Body of pancreas (tissue), 4 donors: ENCODE results near the gene CASP9. TPM values are rescaled to one million over a fixed set of nuclear protein-coding genes. Genes with fewer than 3 reads are reported as not detected.
A peak's percentile ranks its signal among the peaks of the same experiment; 100 is the strongest.

Source experiments
- ATAC-seq: fragments of 150-250 bp; one replicate; pipeline ENCODE4 v1.9.1; 2016
- DNase-seq, 4 donors: peaks; one replicate each; pipeline ENCODE4 v3.0.0-alpha.2; 2019
- H3K27ac ChIP-seq, 4 donors: fragments of 200-600 bp; sonication (generic); 1 replicate in 3 of 4; 2 replicates in 1 of 4; pipeline versions ENCODE4 v1.5.1 to v1.6.1; 2016 to 2019; ENCODE audit warnings: mild to moderate bottlenecking in 1 of 4, mixed read lengths in 1 of 4, moderate library complexity in 1 of 4
- H3K27me3 ChIP-seq, 2 donors: fragments of 200-600 bp; sonication (generic); one replicate each; pipeline ENCODE4 v1.6.0; 2016; ENCODE audit warnings: mild to moderate bottlenecking in 1 of 2
- H3K36me3 ChIP-seq, 2 donors: fragments of 200-600 bp; sonication (generic); replicated peaks in 1 of 2; 2 replicates each; pipeline ENCODE4 v1.5.1; 2016; ENCODE audit warnings: low read depth in 2 of 2; ENCODE audit not compliant: insufficient read depth in 1 of 2
- H3K4me1 ChIP-seq: fragments of 200-600 bp; sonication (generic); one replicate; pipeline ENCODE4 v1.6.0; 2016
- H3K4me3 ChIP-seq, 2 donors: fragments of 200-600 bp; sonication (generic); 1 replicate in 1 of 2; 2 replicates in 1 of 2; pipeline ENCODE4 v1.5.1; 2016 to 2019
- H3K9me3 ChIP-seq, 3 donors: fragments of 200-600 bp; sonication (generic); 1 replicate in 2 of 3; 2 replicates in 1 of 3; pipeline ENCODE4 v1.5.1; 2016
- CTCF ChIP-seq, 7 experiments: fragments of 450-650 bp in 4 of 7; fragments of 200-600 bp in 3 of 7; sonication (generic) in 3 of 7; IDR thresholded peaks; one replicate each; pipeline ENCODE4 v1.5.1; 2016 to 2019; ENCODE audit warnings: antibody characterized with exemption in 7 of 7
- POLR2A ChIP-seq, 3 donors: fragments of 450-650 bp; IDR thresholded peaks; one replicate each; pipeline ENCODE4 v1.6.1; 2016; ENCODE audit warnings: antibody characterized with exemption in 3 of 3, mild to moderate bottlenecking in 2 of 3
- WGBS, 2 donors: methylation state at CpG; one replicate each; pipeline ENCODE4 v1.1.5; 2017; 5-methylcytosine and 5-hydroxymethylcytosine counted together
- intact Hi-C: fragments of 100-400 bp; cut with DNase I; formaldehyde crosslinking; loops from one replicate; pipeline ENCODE4 v1.15.1; 2023
- total RNA-seq, 2 donors: library from RNA; depleted of rRNA; stranded (reverse); fragments of >200 nt; gene quantifications; one replicate each; pipeline ENCODE4 v1.1.0, GENCODE V29; 2016

Gene CASP9
- total RNA-seq, 2 donors from 2014 or later = 12.9 to 21.5 TPM

GRCh38 chr1:15455522-15455921 is 68.5 kb downstream of the CASP9 start:
- TF ChIP-seq POLR2A (IDR thresholded peaks at IDR 0.05) = no peak
- no peak for TF ChIP-seq CTCF (IDR thresholded peaks at IDR 0.05)
- H3K4me3 ChIP-seq = no peak overlapping the region
- ATAC-seq = peak; percentile 31
- intact Hi-C loops = no loop called here
- H3K36me3 ChIP-seq = no peaks in the 10 kb centered on the region
- H3K4me1 ChIP-seq = peaks cover 87% of the 10 kb centered on the region
- peak overlapping the region; percentile 83 to 87 (median 84) for H3K27ac ChIP-seq
- no peaks in the 10 kb centered on the region for H3K9me3 ChIP-seq
- no peaks in the 10 kb centered on the region for H3K27me3 ChIP-seq
- WGBS, 2 donors = 56 to 62% methylated on average over 3 to 6 of the region's 6 CpGs
- DNase-seq = peak; percentile 64 to 85 (median 80)

- Histone ChIP-seq H3K4me1 (peaks cover 74% of the 10 kb centered on the region), H3K27me3 (no peaks in the 10 kb centered on the region), H3K4me3 (no peak overlapping the region), H3K9me3 (no peaks in the 10 kb centered on the region), H3K36me3 (no peaks in the 10 kb centered on the region), H3K27ac (peak overlapping the region; percentile 83 to 92 (median 88))
- WGBS, 2 donors = 26 to 33% methylated on average over 3 of the region's 3 CpGs
- no peak for TF ChIP-seq POLR2A (IDR thresholded peaks at IDR 0.05)
- no peak for TF ChIP-seq CTCF (IDR thresholded peaks at IDR 0.05)
- DNase-seq (peak; percentile 87 to 94 (median 91)), ATAC-seq (peak; percentile 64)
- intact Hi-C loops = no loop called here
These were observed 69.8 kb downstream of the CASP9 start for GRCh38 chr1:15454256-15454655.

- WGBS, 2 donors = 34 to 49% methylated on average over 10 to 11 of the region's 11 CpGs
- peak; percentile 86 to 90 (median 87) for DNase-seq
- H3K27ac ChIP-seq = peak overlapping the region; percentile 83 to 92 (median 88)
These were observed 70.3 kb downstream of the CASP9 start for GRCh38 chr1:15453734-15454133.

GRCh38 chr1:15452866-15453571 is 71.0 kb downstream of the CASP9 start:
- DNase-seq = no peak
- Histone ChIP-seq H3K27ac (peak overlapping the region; percentile 83 to 92 (median 88)), H3K9me3 (no peaks in the 10 kb centered on the region), H3K36me3 (no peaks in the 10 kb centered on the region), H3K4me1 (peaks cover 64% of the 10 kb centered on the region), H3K27me3 (no peaks in the 10 kb centered on the region), H3K4me3 (no peak overlapping the region)
- ATAC-seq = no peak
- 65 to 72% methylated on average over 10 of the region's 10 CpGs for WGBS, 2 donors
- no peak for TF ChIP-seq POLR2A (IDR thresholded peaks at IDR 0.05)
- intact Hi-C loops = no loop called here

More at GRCh38 chr1:15453734-15454133, 70.3 kb downstream of the CASP9 start:
- TF ChIP-seq POLR2A (IDR thresholded peaks at IDR 0.05) (peak in 1 of 3 donors; percentile 3), CTCF (IDR thresholded peaks at IDR 0.05) (no peak)
- H3K36me3 ChIP-seq = no peaks in the 10 kb centered on the region
- no peak overlapping the region for H3K4me3 ChIP-seq
- ATAC-seq = no peak
- H3K9me3 ChIP-seq = no peaks in the 10 kb centered on the region
- peaks cover 69% of the 10 kb centered on the region for H3K4me1 ChIP-seq
- H3K27me3 ChIP-seq = no peaks in the 10 kb centered on the region
- intact Hi-C loops = no loop called here

- no peak overlapping the region for H3K4me3 ChIP-seq
- peaks cover 59% of the 10 kb centered on the region for H3K4me1 ChIP-seq
- H3K9me3 ChIP-seq = no peaks in the 10 kb centered on the region
- WGBS, 2 donors = 44% methylated on average over 1 of the region's 1 CpG; no CpG with 5 or more reads in 1 of the 2 donors
- peak overlapping the region; percentile 83 to 92 (median 88) for H3K27ac ChIP-seq
- no peaks in the 10 kb centered on the region for H3K27me3 ChIP-seq
- intact Hi-C loops = no loop called here
- TF ChIP-seq CTCF (IDR thresholded peaks at IDR 0.05) (no peak), POLR2A (IDR thresholded peaks at IDR 0.05) (no peak)
- ATAC-seq (no peak), DNase-seq (no peak)
- no peaks in the 10 kb centered on the region for H3K36me3 ChIP-seq
These were observed 71.8 kb downstream of the CASP9 start for GRCh38 chr1:15452216-15452615.
